ENCODE data around the gene P2RX6.
"Not testable (repeated sequence)": the region's sequence is repeated elsewhere in the genome, so short reads cannot be mapped to it uniquely, and the experiment has no call there.

DNA sequence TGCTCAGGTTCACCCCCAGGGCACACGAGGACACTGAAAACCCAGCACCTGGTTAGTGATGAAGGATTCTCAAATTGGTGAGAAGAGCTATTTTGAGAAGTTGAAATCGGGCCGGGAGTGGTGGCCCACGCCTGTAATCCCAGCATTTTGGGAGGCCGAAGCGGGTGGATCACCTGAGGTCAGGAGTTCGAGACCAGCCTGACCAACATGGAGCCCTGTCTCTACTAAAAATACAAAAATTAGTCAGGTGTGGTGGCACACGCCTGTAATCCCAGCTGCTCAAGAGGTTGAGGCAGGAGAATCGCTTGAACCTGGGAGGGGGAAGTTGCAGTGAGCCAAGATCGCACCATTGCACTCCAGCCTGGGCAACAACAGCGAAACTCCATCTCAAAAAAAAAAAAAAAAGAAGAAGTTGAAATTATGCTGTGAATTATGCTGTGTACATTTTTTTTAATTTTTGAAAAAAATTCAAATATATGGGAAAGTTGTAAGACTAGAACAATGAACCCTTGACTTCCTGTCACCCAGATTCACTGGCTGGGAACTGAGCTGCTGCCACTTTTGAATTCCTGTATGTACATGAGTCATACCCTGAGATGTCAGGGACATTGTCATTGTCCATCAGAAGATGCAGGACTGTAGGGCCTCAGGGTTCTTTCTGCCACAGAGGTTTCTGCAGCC is 42.8 kb upstream of the P2RX6 start:
- TF ChIP-seq EP300 (IDR thresholded peaks at IDR 0.05; ENCODE audit: borderline replicate concordance in 1 of 2, low read depth in 1 of 2, low read length in 1 of 2); CTCF (IDR thresholded peaks at IDR 0.05); NFIC (IDR thresholded peaks at IDR 0.05; ENCODE audit: borderline replicate concordance); FOXJ3 (CRISPR knock-in tag; IDR thresholded peaks at IDR 0.05); RCOR1 (IDR thresholded peaks at IDR 0.05; ENCODE audit: low read length); TAF1 (IDR thresholded peaks at IDR 0.05; ENCODE audit: borderline replicate concordance, low read depth, low read length); EZH2phosphoT487 (IDR thresholded peaks at IDR 0.05; ENCODE audit: borderline replicate concordance, low read depth); GABPA (IDR thresholded peaks at IDR 0.05; ENCODE audit: low read depth); CHD2 (IDR thresholded peaks at IDR 0.05; ENCODE audit: low read length, partially characterized antibody); ELF1 (IDR thresholded peaks at IDR 0.05); SMC3 (IDR thresholded peaks at IDR 0.05; ENCODE audit: low read depth, low read length): not testable (repeated sequence)
- TF ChIP-seq, protein P1, sequence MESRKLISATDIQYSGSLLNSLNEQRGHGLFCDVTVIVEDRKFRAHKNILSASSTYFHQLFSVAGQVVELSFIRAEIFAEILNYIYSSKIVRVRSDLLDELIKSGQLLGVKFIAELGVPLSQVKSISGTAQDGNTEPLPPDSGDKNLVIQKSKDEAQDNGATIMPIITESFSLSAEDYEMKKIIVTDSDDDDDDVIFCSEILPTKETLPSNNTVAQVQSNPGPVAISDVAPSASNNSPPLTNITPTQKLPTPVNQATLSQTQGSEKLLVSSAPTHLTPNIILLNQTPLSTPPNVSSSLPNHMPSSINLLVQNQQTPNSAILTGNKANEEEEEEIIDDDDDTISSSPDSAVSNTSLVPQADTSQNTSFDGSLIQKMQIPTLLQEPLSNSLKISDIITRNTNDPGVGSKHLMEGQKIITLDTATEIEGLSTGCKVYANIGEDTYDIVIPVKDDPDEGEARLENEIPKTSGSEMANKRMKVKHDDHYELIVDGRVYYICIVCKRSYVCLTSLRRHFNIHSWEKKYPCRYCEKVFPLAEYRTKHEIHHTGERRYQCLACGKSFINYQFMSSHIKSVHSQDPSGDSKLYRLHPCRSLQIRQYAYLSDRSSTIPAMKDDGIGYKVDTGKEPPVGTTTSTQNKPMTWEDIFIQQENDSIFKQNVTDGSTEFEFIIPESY (IDR thresholded peaks at IDR 0.05; ENCODE audit: borderline replicate concordance, low read depth): not testable (repeated sequence)

All from SK-N-SH (cell line).